Stimulated activated naive CD4-positive, alpha-beta T cell (primary cell): ENCODE results near the gene MICALL2.
A peak's percentile ranks its signal among the peaks of the same experiment; 100 is the strongest.

Source experiments
- DNase-seq, 6 experiments: peaks; one replicate each; lab custom pipeline; 2025; lab: John Stamatoyannopoulos, UW

The MICALL2 gene

GRCh38 chr7:1415389-1415990 is 43.8 kb downstream of the MICALL2 start:
- DNase-seq: no peak

DNA sequence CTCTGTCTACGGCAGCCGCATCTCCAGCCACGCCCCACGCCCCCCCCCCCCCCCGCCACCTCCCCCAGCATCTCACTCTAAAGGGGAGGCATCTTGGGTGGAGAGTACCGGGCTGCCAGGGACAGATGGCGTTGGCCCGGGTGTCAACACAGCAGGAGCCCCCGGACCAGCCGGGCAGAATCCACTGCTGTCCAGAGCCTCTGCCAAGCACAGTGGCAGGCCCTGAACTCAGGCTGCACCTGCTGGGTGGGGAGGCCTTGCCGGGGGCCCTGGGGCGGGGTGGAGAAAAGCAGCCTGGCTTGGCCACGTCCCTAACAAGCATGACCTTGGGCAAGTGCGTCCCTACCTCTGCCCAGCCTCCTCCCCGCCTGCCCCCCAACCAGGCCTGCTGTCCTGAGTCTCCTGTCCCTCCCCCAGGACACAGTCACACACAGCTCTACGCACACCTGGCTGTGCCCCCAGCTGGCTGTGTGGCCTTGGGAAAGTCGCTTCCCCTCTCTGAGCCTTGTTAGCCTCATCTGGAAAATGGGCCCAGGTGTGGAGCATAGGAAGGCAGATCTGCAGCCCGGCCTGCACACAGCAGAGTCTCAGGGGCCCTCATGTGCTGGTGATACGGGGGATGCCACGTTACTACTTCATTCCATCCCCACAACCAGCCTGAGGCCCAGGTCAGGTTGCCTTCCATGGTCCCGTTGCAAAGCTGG is 45.2 kb downstream of the MICALL2 start:
- DNase-seq: no peak

DNA sequence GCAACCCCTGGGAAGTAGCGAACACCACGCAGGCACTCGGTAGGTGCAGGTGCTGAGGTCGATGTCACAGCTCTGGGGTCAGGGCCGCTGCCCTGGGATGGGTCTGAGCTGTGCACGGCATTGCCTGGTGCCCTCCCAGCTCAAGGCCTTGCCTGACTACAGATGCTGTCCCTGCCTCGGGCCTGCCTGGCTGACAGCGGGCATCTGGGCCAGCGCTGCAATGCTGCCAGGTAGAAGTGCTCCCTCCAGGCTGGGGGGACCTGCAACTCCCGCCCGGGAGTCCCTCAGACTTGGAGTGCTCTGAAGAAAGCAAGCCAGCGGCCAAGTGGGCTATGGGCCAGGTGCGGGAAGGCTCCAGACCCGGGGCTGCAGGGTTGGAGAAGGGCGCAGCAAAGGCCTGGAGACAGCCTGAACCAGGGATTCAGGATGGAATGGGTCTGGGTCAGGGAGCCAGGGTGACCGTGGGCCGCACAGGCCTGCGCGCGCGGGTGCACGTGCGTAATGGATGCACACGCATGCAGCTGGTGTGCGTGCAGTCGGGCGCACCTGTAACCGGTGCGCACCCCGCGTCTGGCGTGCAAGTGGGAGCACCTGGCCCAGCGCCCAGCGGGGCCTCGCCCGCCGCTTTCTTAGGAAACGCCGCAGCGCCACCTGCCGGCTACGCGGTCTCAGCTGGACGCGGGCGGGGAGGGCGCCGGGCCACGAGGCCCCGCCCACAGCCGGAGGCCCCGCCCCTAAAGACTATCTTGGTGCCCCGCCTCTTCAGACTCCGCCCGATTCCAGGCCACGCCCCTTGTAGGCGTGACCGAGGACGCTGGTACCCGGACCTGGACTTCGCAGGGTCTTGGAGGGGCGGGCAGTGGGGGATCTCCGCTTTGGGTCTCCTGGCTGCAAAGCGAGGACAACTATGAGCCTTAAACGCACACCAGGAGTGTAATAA is 46.7 kb downstream of the MICALL2 start:
- DNase-seq: peak; percentile 75 to 92 (median 89)

DNA sequence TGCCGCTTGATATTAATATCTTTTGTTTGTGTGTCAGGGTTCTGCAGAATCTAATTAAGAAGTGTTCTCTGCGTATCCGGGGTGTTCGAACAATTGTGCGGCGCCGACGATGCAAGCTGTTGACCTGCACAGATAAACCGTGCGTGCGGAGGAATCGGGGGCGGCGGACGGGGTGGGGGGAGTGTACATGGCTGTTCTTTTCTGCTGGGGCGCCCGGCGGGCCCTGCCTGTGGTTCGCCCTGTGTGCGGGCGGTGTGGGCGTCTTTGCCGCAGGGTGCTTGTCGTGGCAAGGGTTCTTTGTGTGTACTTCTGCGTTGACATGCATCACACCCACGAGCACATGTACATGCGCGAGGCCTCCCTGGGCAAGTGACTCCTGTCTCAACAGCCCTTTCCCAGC is 47.9 kb downstream of the MICALL2 start:
- no peak for DNase-seq

DNA sequence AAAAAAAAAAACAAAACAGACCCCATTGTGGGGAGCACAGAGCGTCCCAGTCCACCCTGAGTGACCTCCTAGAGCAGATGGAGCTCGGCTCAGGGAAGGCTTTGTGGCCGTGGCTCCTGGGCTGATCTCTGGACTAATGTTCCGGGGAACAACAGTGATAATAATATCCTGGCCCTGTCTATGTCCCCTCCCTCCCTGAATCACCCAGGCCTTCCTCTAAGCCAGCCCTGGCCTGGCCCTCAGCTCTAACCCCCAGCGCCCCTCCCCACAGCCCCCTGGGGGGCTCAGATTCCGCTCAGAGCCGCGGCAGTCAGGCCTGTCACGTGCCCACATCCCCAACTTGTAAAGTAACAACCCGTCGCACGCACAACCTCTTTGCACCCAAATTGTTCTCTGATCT is 48.3 kb downstream of the MICALL2 start:
- DNase-seq: no peak

GRCh38 chr7:1409555-1409954 is 49.7 kb downstream of the MICALL2 start:
- no peak for DNase-seq

DNA sequence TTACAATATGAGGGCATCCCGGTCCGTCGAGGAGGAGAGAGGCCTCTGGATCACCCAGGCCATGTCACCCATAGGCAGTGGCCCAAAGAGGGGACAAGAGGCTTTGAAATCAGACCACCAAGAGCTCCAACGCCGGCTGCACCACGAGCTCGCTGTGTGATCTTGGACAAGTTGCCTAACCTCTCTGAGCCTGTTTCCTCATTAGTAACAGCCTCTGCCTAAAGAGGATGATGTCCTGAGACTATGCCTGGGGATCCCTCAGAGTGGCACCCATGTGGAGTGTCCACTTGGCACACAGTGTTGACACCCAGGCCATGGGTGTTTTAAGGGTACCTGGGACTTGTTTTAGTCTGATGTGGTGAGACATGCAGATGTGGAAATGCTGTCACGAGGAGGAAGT is 50.8 kb downstream of the MICALL2 start:
- no peak for DNase-seq

DNA sequence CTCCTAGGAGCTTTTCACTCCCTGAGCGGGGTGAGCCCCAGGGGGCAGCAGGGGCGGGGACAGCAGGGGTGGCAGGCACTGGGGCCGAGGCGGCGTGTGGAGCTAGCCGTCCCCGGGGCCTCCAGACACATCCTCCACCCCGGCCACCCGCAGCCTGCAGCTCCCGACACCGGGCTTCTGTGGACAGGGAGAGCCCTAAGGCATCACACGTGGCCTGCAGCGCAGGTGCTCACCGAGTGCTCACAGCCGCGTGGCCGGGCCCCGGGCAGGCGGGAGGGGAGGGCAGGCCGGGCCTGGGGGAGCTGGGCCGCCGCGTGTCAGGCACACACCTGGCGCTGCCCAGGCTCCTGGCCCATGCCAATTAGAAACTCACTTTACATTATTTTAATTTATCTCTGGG is 51.4 kb downstream of the MICALL2 start:
- no peak for DNase-seq

DNA sequence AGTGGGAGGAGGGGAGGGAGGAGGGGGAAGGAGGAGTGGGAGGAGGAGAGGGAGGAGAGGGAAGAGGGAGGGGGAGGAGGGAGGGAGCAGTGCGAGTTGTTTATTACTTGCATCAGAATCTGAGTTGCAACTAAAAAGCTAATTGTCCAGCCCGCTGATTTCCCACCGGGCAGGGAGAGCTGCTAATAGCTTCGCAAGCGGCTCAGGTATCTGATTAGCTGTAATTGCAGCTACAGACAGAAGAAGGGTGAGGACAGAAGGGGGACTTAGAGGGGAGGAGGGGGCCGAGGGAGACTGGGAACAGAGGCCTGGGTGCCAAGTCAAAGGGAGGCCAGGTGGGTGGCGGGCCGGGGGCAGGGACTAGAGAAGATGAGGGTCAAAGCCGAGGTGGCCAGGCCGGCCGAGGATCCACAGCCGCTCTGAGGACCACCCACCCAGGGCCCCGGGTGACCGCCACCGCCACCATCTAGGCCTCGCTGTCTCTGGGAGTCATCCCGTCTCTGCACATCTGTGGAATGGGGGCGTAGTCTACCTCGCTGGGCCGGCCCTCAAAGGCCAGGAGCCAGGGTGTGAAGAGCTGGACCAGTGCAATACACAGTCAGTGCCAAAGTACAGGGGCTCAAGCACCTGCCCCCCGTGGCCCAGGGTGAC is 54.2 kb downstream of the MICALL2 start:
- DNase-seq: no peak

DNA sequence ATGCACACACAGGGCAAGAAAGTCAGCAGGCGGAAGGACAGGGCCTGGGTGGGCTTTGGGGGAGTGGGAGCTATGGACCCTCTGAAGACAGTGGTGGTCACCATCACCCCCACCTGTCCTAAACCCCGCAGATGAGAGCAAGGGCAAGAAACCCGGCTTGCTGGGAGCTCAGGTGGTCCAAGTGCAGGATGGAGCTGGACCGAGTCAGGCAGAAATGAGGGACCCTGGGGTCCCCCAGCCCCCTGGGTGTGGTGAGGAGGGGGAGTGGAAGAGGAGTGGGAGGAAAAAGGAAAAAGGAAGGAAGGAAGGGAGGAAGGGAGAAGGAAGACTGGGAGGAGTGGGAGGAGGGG is 54.8 kb downstream of the MICALL2 start:
- no peak for DNase-seq

DNA sequence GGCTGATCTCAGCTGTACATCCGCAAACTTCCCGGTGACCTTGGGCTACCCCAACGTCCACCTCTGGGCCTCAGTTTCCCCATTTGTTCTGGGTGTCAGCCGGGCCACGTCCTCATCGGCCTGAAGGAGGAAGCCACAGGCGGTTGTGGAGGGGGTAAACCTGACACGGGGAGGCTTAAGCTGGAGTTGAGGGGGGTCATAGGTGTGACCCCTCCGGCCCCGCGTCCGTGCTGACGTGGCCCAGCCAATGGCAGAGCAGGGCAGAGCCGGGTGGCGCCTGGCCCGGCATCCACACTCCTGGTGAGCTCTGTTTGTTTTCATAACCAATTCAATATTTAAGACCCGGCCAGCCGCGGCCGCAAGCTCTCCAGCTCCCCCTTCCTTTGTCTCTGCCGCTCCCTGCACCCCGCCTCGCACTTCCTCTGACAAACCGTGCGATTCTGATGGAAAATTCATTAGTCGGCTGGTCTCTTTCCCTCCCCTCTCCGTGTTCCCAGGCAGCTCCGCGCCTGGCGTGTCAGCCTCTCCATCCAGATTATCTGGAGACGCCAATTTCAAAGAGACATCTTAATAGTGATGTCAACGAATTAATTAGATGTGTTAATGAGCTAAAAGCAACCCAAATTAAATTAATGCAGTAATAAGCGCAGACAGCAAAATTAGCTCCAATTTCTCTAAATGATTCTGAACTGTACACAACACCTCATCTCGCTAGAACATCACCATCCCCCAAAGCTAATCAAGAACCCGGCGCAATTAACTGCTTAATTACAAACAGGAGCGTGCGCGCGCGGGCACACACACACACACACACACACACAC is 55.4 kb downstream of the MICALL2 start:
- DNase-seq: peak in 1 of 6 experiments; percentile 4

- no peak for DNase-seq
Observed at GRCh38 chr7:1402791-1403637, 56.3 kb downstream of the MICALL2 start.

DNA sequence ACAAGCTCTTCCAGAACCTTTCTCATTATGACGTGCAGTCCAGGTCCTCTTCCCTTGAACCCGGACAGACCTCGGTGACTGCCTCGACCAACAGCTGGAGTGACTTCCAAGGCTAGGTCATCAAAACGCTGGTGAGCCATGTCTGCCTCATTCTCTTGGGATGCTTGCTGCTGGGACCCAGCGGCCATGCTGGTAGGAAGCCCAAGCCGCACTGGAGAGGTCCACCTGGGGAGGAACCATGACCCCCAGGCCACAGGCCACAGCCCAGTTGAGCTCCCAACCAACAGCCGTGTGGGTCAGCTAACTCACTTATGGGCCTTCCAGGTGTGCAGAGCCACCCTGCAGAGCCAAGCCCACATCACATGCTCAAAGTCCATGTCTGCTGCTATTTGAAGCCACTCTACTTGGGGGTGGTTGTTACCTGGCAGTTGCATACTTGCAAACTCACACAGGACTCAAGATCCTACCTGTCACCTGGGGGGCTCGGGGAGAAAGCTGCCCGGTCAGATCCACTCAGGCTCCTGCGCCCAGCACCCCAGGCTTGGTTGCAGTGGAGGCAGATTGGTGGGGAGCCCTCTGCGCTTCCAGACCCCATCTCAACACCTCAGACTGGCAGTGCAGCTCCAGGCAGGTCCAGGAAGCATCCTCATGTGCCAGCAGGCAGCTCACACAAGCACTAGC is 57.0 kb downstream of the MICALL2 start:
- DNase-seq: no peak

DNA sequence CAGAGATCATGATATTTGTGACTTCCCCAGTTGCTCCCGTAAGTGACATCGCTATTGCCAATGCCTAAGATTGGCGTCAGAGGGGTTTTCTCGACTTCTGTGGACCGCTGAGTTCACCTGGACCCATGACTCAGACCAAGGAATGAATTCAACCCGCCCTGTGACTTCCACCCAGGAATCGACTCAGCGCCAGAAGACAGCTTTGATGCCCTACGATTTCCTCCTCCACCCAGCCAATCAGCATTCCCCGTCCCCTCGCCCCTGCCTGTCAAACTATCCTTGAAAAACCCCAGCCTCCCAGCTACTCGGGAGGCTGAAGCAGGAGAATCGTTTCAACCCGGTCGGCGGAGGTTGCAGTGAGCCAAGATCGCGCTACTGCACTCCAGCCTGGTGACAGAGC is 58.3 kb downstream of the MICALL2 start:
- DNase-seq: no peak

DNA sequence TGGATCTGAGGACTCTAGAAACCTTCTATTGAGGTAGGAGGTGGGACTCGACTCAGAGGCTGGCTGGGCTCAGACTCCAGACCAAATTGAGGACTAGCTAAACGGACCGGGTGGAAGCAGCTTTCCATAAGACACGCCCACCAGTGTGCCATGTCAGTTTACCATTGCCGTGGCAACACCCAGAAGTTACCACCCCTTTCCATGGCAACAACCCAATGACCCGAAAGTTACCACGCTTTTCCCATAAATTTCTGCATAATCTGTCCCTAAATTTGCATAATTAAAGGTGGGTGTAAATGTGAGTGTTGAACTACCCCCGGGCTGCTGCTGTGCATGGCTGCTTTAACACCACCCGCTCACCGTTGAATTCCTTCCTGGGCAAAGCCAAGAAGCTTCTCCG is 58.9 kb downstream of the MICALL2 start:
- DNase-seq: no peak

DNA sequence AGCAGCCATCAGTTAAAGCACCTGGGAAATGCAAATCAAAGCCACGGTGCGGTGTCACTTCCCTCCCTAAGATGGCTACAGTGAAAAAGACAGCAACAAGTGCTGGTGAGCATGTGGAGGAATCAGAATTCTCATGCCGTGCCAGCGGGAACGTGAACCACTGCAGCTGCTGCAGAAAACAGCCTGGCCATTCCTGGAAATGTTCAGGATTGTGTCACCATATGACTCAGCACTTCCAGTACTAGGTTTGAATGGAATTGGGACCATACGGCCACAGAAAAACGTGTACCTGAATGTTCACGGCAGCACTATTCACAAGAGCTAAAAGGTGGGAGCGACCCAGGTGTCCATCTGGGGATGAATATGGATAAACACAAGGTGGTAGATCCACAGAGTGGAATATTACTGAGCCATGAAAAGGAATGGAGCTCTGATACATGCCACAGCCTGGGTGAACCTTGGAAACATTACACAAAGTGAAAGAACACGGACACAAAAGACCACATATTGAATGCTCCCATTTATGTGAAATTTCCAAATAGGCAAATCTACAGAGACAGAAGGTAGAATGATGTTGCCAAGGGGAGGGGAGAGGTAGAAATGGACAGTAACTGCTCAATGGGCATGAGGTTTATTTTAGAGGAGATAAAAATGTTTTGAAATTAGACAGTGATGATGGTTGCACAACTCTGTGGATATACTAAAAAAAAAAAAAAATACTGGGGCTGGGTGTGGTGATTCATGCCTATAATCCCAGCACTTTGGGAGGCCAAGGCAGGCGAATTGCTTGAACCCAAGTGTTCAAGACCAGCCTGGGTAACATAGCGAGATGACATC is 61.6 kb downstream of the MICALL2 start:
- DNase-seq: no peak

DNA sequence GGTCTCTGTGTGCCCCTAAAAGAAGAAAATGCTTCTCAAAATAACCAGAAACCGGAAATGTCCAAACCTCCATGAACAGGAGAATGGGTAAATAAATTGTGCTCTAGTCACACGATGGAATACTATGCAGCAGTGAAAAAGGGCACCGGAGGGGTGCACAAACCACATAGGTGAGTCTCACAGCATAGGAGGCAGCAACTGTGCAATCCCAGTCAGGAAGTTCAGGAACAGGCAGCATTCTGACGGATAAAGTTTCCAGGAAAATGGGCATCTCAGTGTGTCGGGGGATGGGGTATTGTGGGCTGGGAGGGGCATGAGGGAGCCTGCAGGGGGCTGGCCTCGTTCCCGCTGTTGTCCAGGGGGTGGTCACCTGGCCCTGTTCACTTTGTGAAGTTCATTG is 63.1 kb downstream of the MICALL2 start:
- DNase-seq: no peak

- no peak for DNase-seq
Observed at GRCh38 chr7:1395211-1396070, 63.8 kb downstream of the MICALL2 start.
